Hepatocyte (in vitro differentiated cells): ENCODE measurements around the gene IMP3. TPM values are rescaled to one million over a fixed set of nuclear protein-coding genes. Genes with fewer than 3 reads are reported as not detected.

ENCODE experiments used
- DNase-seq: peaks from one replicate; pipeline ENCODE4 v3.0.0-alpha.2; 2016; ENCODE audit warnings: low spot score
- H2AFZ ChIP-seq: fragments of 200-600 bp; sonication (generic); 2 replicates; pipeline ENCODE4 v1.6.0; 2016; ENCODE audit warnings: antibody characterized with exemption, mild to moderate bottlenecking
- H3K27ac ChIP-seq: fragments of 200-600 bp; sonication (generic); 2 replicates; pipeline ENCODE4 v1.5.1; 2016; ENCODE audit warnings: mild to moderate bottlenecking
- H3K27me3 ChIP-seq: fragments of 200-600 bp; sonication (generic); 2 replicates; pipeline ENCODE4 v1.6.1; 2016
- H3K36me3 ChIP-seq: fragments of 200-600 bp; sonication (generic); replicated peaks from 2 replicates; pipeline ENCODE4 v1.5.1; 2016; ENCODE audit warnings: low read depth; ENCODE audit not compliant: insufficient read depth
- H3K4me1 ChIP-seq: fragments of 200-600 bp; sonication (generic); 2 replicates; pipeline ENCODE4 v1.5.1; 2016; ENCODE audit warnings: mild to moderate bottlenecking, moderate library complexity; ENCODE audit not compliant: insufficient read depth
- H3K4me2 ChIP-seq: fragments of 200-600 bp; sonication (generic); 2 replicates; pipeline ENCODE4 v1.6.0; 2016
- H3K4me3 ChIP-seq: fragments of 200-600 bp; sonication (generic); 2 replicates; pipeline ENCODE4 v1.5.1; 2016; ENCODE audit warnings: mild to moderate bottlenecking
- H3K79me2 ChIP-seq: fragments of 200-600 bp; sonication (generic); 2 replicates; pipeline ENCODE4 v1.6.0; 2017; ENCODE audit warnings: mild to moderate bottlenecking
- H3K9me2 ChIP-seq: fragments of 200-600 bp; sonication (generic); replicated peaks from 2 replicates; pipeline ENCODE4 v1.6.0; 2017; ENCODE audit warnings: mild to moderate bottlenecking; ENCODE audit not compliant: insufficient read depth
- H3K9me3 ChIP-seq: fragments of 200-600 bp; sonication (generic); 2 replicates; pipeline ENCODE4 v1.5.1; 2016; ENCODE audit warnings: low read depth, mild to moderate bottlenecking
- H4K20me1 ChIP-seq: fragments of 200-600 bp; sonication (generic); 2 replicates; pipeline ENCODE4 v1.6.0; 2016; ENCODE audit warnings: mild to moderate bottlenecking; ENCODE audit not compliant: insufficient read depth, poor library complexity, severe bottlenecking
- EZH2 ChIP-seq: fragments of 200-600 bp; sonication (generic); IDR thresholded peaks from 2 replicates; pipeline ENCODE4 v1.6.1; 2016; ENCODE audit warnings: antibody characterized with exemption, mild to moderate bottlenecking, borderline replicate concordance
- EZH2phosphoT487 ChIP-seq: fragments of 200-600 bp; sonication (generic); IDR thresholded peaks from one replicate; pipeline ENCODE4 v1.6.1; 2018; ENCODE audit warnings: antibody characterized with exemption, mild to moderate bottlenecking, low read depth, moderate library complexity; ENCODE audit not compliant: unreplicated experiment, severe bottlenecking
- whole genome bisulfite sequencing: methylation state at CpG from one replicate; pipeline ENCODE4 v1.1.6; 2016; ENCODE audit warnings: low lambda C conversion rate; ENCODE audit errors: missing lambda C conversion rate; 5-methylcytosine and 5-hydroxymethylcytosine counted together
- polyA plus RNA-seq: library from polyadenylated mRNA; unstranded; fragments of >200 nt; fragmentation: Nextera tagmentation; extraction: Ambion mirVana; gene quantifications from 2 replicates; pipeline ENCODE4 v1.2.1, GENCODE V29; 2016
- total RNA-seq: library from RNA; depleted of rRNA; stranded (reverse); fragments of >200 nt; gene quantifications from 2 replicates; pipeline ENCODE4 v1.2.3, GENCODE V29; 2014
- TF ChIP-seq, protein P1 (sequence below): fragments of 200-600 bp; sonication (generic); IDR thresholded peaks from 2 replicates; pipeline ENCODE4 v1.5.1; 2016; ENCODE audit warnings: antibody characterized with exemption, mild to moderate bottlenecking; ENCODE audit not compliant: poor library complexity

Gene IMP3
- total and polyA plus RNA-seq, 2 experiments from 2014 or later, result 144 to 155 TPM

DNA sequence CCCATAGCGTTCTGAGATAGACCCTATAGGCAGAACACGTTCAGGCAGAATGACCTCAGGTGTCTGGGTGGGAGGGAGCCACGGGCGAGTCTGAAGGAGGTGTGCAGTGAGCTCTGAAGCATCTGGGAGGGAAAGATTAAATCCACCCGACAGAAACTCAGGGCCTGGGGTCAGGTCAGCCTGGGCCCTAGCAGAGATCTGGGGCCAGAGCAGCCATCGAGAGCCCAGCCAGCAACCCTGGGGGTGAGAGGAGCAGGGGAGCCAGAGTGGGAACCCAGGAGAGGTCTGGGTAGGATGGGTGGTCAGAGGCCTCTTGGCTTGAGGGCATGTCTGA lies 29.8 kb upstream of the IMP3 start:
- H3K9me2 ChIP-seq, result no peaks in the 10 kb centered on the region
- H3K4me1 ChIP-seq, result peaks cover 52% of the 10 kb centered on the region
- H3K4me2 ChIP-seq, result no peak overlapping the region
- H3K4me3 ChIP-seq, result no peak overlapping the region
- H3K27me3 ChIP-seq, result no peaks in the 10 kb centered on the region
- H3K36me3 ChIP-seq, result no peaks in the 10 kb centered on the region
- DNase-seq, result no peak
- no peak for TF ChIP-seq EZH2phosphoT487
- no peaks in the 10 kb centered on the region for H4K20me1 ChIP-seq
- no peaks in the 10 kb centered on the region for H3K9me3 ChIP-seq
- H3K79me2 ChIP-seq, result peaks cover 3% of the 10 kb centered on the region
- WGBS, result 75% methylated on average over 6 of the region's 6 CpGs
- no peak overlapping the region for H3K27ac ChIP-seq
- no peak overlapping the region for H2AFZ ChIP-seq

DNA sequence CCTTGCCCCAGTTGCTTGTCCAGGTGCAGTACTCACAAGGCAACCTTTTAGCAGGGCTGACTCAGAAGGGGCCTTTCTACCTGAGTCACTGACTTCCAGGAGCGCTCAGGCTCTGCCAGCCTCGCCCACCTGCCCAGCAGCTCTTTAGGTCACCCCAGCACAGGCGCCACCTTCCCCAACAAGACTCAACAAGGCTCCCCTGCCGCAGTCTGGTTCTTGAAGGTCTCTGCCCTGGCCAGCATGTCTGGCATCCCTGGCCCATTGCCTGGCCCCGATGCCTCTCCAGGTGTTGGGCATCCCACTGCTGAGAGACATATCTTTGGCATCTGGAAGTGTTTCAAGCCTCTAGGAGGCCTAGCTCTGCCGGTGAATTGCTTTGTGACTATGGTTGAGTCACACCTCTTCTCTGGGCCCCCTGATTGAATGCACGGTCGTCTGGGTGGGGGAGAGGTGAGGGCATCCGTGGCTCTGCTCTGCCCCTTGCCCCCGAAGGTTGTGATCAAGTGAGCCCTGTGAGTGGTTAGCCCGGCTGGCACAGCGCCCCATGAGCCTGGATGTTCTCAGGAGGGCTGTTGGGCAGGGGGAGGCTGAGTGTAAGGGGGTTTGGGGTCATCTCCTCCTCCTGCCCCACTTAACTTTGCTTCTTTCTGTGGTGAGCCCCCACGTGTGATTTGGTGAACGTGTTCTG lies 29.3 kb upstream of the IMP3 start:
- WGBS, result 90% methylated on average over 14 of the region's 14 CpGs
- Histone ChIP-seq H3K9me3 (no peaks in the 10 kb centered on the region), H3K9me2 (no peaks in the 10 kb centered on the region), H3K4me2 (no peak overlapping the region), H4K20me1 (no peaks in the 10 kb centered on the region), H3K36me3 (no peaks in the 10 kb centered on the region), H3K4me3 (no peak overlapping the region), H3K27ac (no peak overlapping the region), H3K4me1 (peaks cover 54% of the 10 kb centered on the region), H3K79me2 (peaks cover 3% of the 10 kb centered on the region), H2AFZ (no peak overlapping the region), H3K27me3 (no peaks in the 10 kb centered on the region)
- DNase-seq, result no peak
- no peak for TF ChIP-seq EZH2phosphoT487
- TF ChIP-seq, protein P1, sequence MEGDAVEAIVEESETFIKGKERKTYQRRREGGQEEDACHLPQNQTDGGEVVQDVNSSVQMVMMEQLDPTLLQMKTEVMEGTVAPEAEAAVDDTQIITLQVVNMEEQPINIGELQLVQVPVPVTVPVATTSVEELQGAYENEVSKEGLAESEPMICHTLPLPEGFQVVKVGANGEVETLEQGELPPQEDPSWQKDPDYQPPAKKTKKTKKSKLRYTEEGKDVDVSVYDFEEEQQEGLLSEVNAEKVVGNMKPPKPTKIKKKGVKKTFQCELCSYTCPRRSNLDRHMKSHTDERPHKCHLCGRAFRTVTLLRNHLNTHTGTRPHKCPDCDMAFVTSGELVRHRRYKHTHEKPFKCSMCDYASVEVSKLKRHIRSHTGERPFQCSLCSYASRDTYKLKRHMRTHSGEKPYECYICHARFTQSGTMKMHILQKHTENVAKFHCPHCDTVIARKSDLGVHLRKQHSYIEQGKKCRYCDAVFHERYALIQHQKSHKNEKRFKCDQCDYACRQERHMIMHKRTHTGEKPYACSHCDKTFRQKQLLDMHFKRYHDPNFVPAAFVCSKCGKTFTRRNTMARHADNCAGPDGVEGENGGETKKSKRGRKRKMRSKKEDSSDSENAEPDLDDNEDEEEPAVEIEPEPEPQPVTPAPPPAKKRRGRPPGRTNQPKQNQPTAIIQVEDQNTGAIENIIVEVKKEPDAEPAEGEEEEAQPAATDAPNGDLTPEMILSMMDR, result no peak
- TF ChIP-seq EZH2, result no peak

DNA sequence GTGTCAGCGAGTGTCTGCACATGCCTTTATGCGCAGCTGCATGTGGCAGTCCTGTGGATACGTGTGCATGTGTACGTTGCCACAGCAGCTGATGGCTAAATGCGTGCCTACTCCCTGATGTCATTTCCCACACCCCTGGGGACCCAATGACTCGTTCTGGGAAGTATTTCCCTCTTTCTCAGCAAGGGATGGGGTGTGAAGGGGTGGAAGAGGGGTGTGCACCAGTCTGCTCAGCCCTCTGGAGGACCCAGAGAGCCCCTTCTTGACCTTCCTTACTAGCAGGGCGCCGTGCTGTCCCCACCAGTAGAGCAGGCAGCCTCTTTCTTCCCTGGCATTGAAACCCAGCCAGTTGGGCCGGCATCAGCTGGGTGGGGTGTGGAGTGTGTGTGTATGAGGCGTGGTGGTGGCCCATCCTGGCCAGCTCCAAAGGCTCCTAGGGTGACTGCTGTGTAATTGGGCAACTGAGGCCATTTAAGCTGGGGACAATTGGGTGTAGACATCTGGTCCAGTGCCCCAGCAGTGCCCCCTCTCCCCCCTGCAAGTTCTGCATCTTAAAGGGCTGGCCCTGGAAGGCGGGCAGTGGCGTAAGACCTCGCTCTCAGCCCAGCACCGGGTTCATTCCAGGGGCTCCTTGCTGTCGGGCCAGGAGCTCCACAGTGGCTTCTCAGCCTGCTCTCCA lies 26.9 kb upstream of the IMP3 start:
- H3K4me2 ChIP-seq, result no peak overlapping the region
- H3K9me2 ChIP-seq, result no peaks in the 10 kb centered on the region
- no peak for TF ChIP-seq EZH2phosphoT487
- TF ChIP-seq EZH2, result no peak
- TF ChIP-seq, protein P1, result no peak
- H3K9me3 ChIP-seq, result no peaks in the 10 kb centered on the region
- H3K4me1 ChIP-seq, result peaks cover 54% of the 10 kb centered on the region
- H3K27ac ChIP-seq, result peak overlapping the region; percentile 83
- H3K4me3 ChIP-seq, result no peak overlapping the region
- 78% methylated on average over 15 of the region's 15 CpGs for WGBS
- H2AFZ ChIP-seq, result no peak overlapping the region
- peaks cover 3% of the 10 kb centered on the region for H3K79me2 ChIP-seq
- no peaks in the 10 kb centered on the region for H3K36me3 ChIP-seq
- H3K27me3 ChIP-seq, result no peaks in the 10 kb centered on the region
- H4K20me1 ChIP-seq, result no peaks in the 10 kb centered on the region
- peak; percentile 51 for DNase-seq

DNA sequence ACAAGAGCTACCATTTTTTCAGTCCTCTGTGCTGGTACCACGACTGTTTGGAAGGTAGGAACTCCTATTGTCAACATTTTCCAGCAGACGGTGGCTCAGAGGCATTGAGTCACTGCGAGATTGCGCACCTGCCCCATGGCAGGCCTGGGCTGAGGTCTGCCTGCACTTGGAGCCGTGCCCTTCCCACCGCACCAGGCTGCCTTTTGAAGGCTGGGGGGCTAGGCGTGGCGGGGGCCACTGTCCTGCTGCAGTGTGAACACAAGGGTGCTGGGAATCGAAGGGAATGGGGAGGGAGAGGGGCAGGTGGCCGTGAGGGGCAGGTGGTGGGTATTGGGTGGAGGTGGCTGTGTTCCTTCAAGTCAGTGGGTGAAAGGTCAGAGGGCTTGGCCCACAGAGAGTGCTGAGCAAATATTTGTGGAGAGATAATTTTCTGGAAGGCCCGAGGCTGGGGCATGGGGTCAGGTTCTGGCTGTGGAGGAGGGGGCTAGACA lies 24.0 kb upstream of the IMP3 start:
- H4K20me1 ChIP-seq, result no peaks in the 10 kb centered on the region
- H3K9me2 ChIP-seq, result no peaks in the 10 kb centered on the region
- no peaks in the 10 kb centered on the region for H3K9me3 ChIP-seq
- H3K36me3 ChIP-seq, result no peaks in the 10 kb centered on the region
- peaks cover 58% of the 10 kb centered on the region for H3K4me1 ChIP-seq
- no peak for TF ChIP-seq EZH2phosphoT487
- TF ChIP-seq, protein P1, result no peak
- no peak for TF ChIP-seq EZH2
- DNase-seq, result peak; percentile 51
- H2AFZ ChIP-seq, result no peak overlapping the region
- 51% methylated on average over 11 of the region's 11 CpGs for WGBS
- H3K27me3 ChIP-seq, result no peaks in the 10 kb centered on the region
- H3K4me3 ChIP-seq, result no peak overlapping the region
- peak overlapping the region; percentile 84 for H3K27ac ChIP-seq
- peaks cover 3% of the 10 kb centered on the region for H3K79me2 ChIP-seq
- peak overlapping the region; percentile 54 for H3K4me2 ChIP-seq
